ENCODE results near the gene RBMS3. TPM values are rescaled to one million over a fixed set of nuclear protein-coding genes. Genes with fewer than 3 reads are reported as not detected.

RBMS3 gene
- total and polyA plus RNA-seq, 9 donors: 15.9 to 77.4 (median 25.9) TPM

- H3K27me3 ChIP-seq (ENCODE audit: control insufficient read depth, insufficient read depth, low read length): no peaks in the 10 kb centered on the region
- H3K4me3 ChIP-seq (ENCODE audit: low read length): no peak overlapping the region
- no peaks in the 10 kb centered on the region for H3K4me1 ChIP-seq (ENCODE audit: control insufficient read depth, insufficient read depth, low read length)
- 100% methylated on average over 1 of the region's 7 CpGs for WGBS (ENCODE audit: insufficient coverage)
- H3K9me3 ChIP-seq (replicated peaks; ENCODE audit: control insufficient read depth, low read depth, low read length): no peaks in the 10 kb centered on the region
- H3K36me3 ChIP-seq (ENCODE audit: control insufficient read depth, insufficient read depth, low read length): peaks cover 6% of the 10 kb centered on the region
- no peak overlapping the region for H3K27ac ChIP-seq (ENCODE audit: low read length)
- no peak for DNase-seq
Measured at GRCh38 chr3:29301332-29302019, 20.6 kb downstream of the RBMS3 start.

DNA sequence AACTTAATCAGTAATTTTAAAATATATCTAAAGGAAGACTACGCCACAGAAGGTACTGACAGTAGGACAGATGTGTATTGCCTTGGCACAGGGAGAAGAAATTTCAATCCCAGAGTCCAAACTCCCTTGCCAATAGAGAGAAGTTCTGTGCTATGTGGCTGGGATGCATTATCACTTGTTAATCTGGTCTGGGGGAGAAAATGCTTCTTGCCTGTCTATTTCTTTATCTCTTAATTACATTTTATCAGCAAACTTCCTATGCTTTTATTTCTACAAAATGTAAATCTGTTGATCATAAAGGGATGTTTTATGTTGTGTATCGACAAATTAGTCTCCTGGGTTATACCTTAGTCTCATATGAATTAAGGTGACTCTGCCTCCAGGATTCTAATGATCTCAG, 21.7 kb downstream of the RBMS3 start:
- no peak for DNase-seq
- Histone ChIP-seq H3K4me1 (ENCODE audit: control insufficient read depth, insufficient read depth, low read length) (no peaks in the 10 kb centered on the region), H3K36me3 (ENCODE audit: control insufficient read depth, insufficient read depth, low read length) (peaks cover 6% of the 10 kb centered on the region), H3K9me3 (replicated peaks; ENCODE audit: control insufficient read depth, low read depth, low read length) (no peaks in the 10 kb centered on the region), H3K27ac (ENCODE audit: low read length) (no peak overlapping the region), H3K4me3 (ENCODE audit: low read length) (no peak overlapping the region), H3K27me3 (ENCODE audit: control insufficient read depth, insufficient read depth, low read length) (no peaks in the 10 kb centered on the region)
- WGBS (ENCODE audit: insufficient coverage): no CpG with 5 or more reads among the region's 2 CpGs

- 100% methylated on average over 1 of the region's 1 CpG for WGBS (ENCODE audit: insufficient coverage)
- peaks cover 6% of the 10 kb centered on the region for H3K36me3 ChIP-seq (ENCODE audit: control insufficient read depth, insufficient read depth, low read length)
- no peaks in the 10 kb centered on the region for H3K4me1 ChIP-seq (ENCODE audit: control insufficient read depth, insufficient read depth, low read length)
- no peak for DNase-seq
- H3K9me3 ChIP-seq (replicated peaks; ENCODE audit: control insufficient read depth, low read depth, low read length): no peaks in the 10 kb centered on the region
- no peaks in the 10 kb centered on the region for H3K27me3 ChIP-seq (ENCODE audit: control insufficient read depth, insufficient read depth, low read length)
- peak overlapping the region; percentile 68 for H3K27ac ChIP-seq (ENCODE audit: low read length)
- H3K4me3 ChIP-seq (ENCODE audit: low read length): no peak overlapping the region
Measured at GRCh38 chr3:29307295-29307694, 26.4 kb downstream of the RBMS3 start.

DNA sequence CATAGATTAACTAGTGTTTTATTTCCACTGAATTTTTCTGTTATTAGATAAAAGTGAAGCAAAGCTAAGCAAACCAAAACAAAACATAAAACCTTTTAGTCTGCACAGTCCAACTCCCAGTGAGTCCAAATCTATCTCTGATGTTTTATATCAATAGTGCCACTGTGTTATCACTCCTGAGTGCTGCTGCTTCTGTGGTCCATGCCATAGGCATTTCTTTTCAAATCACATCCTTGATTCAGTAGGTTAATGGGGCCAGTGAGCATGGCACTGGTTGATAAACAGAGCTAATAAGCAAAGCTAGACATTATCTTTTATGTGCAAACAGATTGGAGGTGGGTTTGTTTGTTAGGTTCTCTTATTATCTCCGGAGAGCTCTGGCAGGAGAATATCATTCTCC, 30.0 kb downstream of the RBMS3 start:
- H3K36me3 ChIP-seq (ENCODE audit: control insufficient read depth, insufficient read depth, low read length): no peaks in the 10 kb centered on the region
- H3K4me1 ChIP-seq (ENCODE audit: control insufficient read depth, insufficient read depth, low read length): peaks cover 8% of the 10 kb centered on the region
- WGBS (ENCODE audit: insufficient coverage): no CpG with 5 or more reads among the region's 1 CpG
- no peak overlapping the region for H3K4me3 ChIP-seq (ENCODE audit: low read length)
- no peak for DNase-seq
- no peaks in the 10 kb centered on the region for H3K9me3 ChIP-seq (replicated peaks; ENCODE audit: control insufficient read depth, low read depth, low read length)
- no peak overlapping the region for H3K27ac ChIP-seq (ENCODE audit: low read length)
- no peaks in the 10 kb centered on the region for H3K27me3 ChIP-seq (ENCODE audit: control insufficient read depth, insufficient read depth, low read length)

DNA sequence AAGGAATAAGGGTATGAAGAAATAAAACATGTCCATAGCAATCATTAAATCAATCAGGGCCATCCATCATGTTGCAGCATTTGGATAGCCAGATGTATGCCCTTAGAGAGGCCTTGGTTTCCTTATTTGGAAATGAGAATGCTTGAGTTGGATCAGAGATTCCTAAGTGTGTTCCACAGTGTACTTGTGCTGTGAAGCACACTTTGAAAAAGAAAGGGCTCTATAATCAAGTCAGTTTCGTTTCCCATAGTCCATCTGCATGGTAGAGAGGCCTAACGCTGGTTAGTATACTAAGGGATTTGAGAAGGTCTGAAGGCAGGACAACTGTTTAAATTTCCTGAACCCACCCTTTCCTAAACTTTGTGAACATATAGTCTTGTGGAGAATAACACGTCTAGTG, 30.9 kb downstream of the RBMS3 start:
- 50% methylated on average over 1 of the region's 3 CpGs for WGBS (ENCODE audit: insufficient coverage)
- Histone ChIP-seq H3K27me3 (ENCODE audit: control insufficient read depth, insufficient read depth, low read length) (no peaks in the 10 kb centered on the region), H3K36me3 (ENCODE audit: control insufficient read depth, insufficient read depth, low read length) (no peaks in the 10 kb centered on the region), H3K4me3 (ENCODE audit: low read length) (no peak overlapping the region), H3K9me3 (replicated peaks; ENCODE audit: control insufficient read depth, low read depth, low read length) (no peaks in the 10 kb centered on the region), H3K27ac (ENCODE audit: low read length) (no peak overlapping the region), H3K4me1 (ENCODE audit: control insufficient read depth, insufficient read depth, low read length) (peaks cover 8% of the 10 kb centered on the region)
- no peak for DNase-seq

GRCh38 chr3:29312395-29312794, 31.5 kb downstream of the RBMS3 start:
- Histone ChIP-seq H3K27me3 (ENCODE audit: control insufficient read depth, insufficient read depth, low read length) (no peaks in the 10 kb centered on the region), H3K4me3 (ENCODE audit: low read length) (no peak overlapping the region), H3K27ac (ENCODE audit: low read length) (no peak overlapping the region), H3K9me3 (replicated peaks; ENCODE audit: control insufficient read depth, low read depth, low read length) (no peaks in the 10 kb centered on the region), H3K4me1 (ENCODE audit: control insufficient read depth, insufficient read depth, low read length) (peaks cover 8% of the 10 kb centered on the region), H3K36me3 (ENCODE audit: control insufficient read depth, insufficient read depth, low read length) (no peaks in the 10 kb centered on the region)
- no peak for DNase-seq
- no CpG with 5 or more reads among the region's 2 CpGs for WGBS (ENCODE audit: insufficient coverage)

DNA sequence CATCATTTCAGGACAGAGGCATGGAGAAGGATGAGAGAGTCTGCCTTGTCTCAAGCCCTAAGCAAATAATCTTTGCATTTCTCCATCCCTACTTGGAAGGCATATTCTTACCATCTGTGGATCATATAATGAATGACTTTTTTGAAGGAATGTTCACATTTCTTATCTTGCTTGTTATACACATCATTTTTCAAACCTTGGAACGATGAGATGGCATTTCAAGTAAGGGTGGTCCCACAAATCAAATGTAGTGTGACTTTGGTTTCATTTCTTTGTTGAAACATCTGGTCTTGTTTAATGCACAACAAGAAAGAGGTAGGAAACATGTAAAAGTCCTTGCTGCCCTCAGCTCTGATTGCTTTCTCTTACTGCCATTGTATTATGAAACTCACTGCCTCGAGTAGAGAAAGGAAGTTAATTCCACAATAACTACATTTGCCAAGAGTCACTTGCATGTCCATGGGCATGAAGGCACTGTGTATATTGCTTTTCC, 32.1 kb downstream of the RBMS3 start:
- peaks cover 8% of the 10 kb centered on the region for H3K4me1 ChIP-seq (ENCODE audit: control insufficient read depth, insufficient read depth, low read length)
- H3K9me3 ChIP-seq (replicated peaks; ENCODE audit: control insufficient read depth, low read depth, low read length): no peaks in the 10 kb centered on the region
- H3K27ac ChIP-seq (ENCODE audit: low read length): peak overlapping the region; percentile 1
- H3K36me3 ChIP-seq (ENCODE audit: control insufficient read depth, insufficient read depth, low read length): no peaks in the 10 kb centered on the region
- no peak for DNase-seq
- no peaks in the 10 kb centered on the region for H3K27me3 ChIP-seq (ENCODE audit: control insufficient read depth, insufficient read depth, low read length)
- WGBS (ENCODE audit: insufficient coverage): no CpG with 5 or more reads among the region's 2 CpGs
- no peak overlapping the region for H3K4me3 ChIP-seq (ENCODE audit: low read length)

DNA sequence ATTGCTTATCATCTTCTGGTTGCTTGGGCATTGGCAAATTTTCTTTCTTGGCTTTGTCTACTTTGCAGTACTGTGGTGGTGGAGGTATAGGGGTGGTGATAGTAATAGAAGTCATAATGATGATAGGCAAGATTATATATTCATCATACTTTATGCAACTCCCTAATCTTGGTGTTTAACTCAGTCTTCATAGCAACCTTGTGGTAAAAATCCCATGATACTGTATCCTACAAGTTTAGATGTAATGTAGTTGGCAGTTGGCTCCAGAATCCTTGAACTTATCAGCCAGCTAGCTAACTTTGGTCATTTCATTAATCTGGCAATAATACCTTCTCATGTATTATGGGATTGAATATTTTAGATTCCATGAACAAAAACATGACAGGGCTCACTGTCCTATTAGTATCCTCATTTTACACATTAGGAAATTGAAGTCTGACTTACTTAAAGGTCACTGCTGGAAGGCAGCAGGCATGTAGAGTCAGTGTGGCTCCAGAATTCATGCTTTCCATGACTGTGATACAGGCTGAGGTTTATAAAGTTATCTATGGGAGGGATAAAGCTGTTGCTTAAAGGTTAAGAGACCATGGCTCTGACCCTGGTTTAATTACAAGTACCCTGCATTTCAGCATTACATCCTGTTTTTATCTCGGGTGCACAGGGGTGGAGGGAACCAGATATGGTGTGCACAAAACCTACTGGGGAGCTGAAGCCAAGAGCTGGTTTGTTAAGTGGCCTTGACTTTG, 33.3 kb downstream of the RBMS3 start:
- no peak for DNase-seq
- Histone ChIP-seq H3K27ac (ENCODE audit: low read length) (no peak overlapping the region), H3K9me3 (replicated peaks; ENCODE audit: control insufficient read depth, low read depth, low read length) (no peaks in the 10 kb centered on the region), H3K4me1 (ENCODE audit: control insufficient read depth, insufficient read depth, low read length) (peaks cover 8% of the 10 kb centered on the region), H3K27me3 (ENCODE audit: control insufficient read depth, insufficient read depth, low read length) (no peaks in the 10 kb centered on the region), H3K36me3 (ENCODE audit: control insufficient read depth, insufficient read depth, low read length) (no peaks in the 10 kb centered on the region), H3K4me3 (ENCODE audit: low read length) (no peak overlapping the region)
- no CpG with 5 or more reads among the region's 1 CpG for WGBS (ENCODE audit: insufficient coverage)

- Histone ChIP-seq H3K4me1 (ENCODE audit: control insufficient read depth, insufficient read depth, low read length) (peaks cover 8% of the 10 kb centered on the region), H3K9me3 (replicated peaks; ENCODE audit: control insufficient read depth, low read depth, low read length) (no peaks in the 10 kb centered on the region), H3K4me3 (ENCODE audit: low read length) (no peak overlapping the region), H3K36me3 (ENCODE audit: control insufficient read depth, insufficient read depth, low read length) (no peaks in the 10 kb centered on the region), H3K27ac (ENCODE audit: low read length) (no peak overlapping the region), H3K27me3 (ENCODE audit: control insufficient read depth, insufficient read depth, low read length) (no peaks in the 10 kb centered on the region)
- no peak for DNase-seq
Measured at GRCh38 chr3:29314727-29315088, 33.8 kb downstream of the RBMS3 start.

DNA sequence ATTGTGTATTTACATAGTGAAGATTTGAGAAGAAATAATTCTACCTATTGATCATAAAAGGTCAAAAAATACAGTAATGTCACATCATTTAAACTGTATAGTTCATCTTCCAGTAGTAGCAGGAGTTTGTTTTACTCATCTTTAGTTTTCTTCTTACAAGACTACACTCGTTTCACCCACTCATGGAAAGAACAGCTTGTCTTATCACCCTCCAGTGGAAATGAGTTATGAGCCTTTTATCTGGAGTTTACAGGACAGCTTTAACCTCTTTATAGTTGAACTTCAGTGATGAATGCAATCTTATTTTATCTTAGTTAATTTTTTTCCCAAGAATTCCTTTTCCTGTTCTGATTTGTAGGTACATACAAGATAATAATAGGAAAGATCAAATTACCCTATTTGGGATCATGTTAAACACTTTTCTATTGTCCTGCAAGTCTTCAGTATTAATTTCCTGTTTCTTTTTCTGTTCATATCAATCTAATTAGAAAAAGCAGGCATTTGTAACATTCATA, 36.8 kb downstream of the RBMS3 start:
- peaks cover 8% of the 10 kb centered on the region for H3K4me1 ChIP-seq (ENCODE audit: control insufficient read depth, insufficient read depth, low read length)
- no peak overlapping the region for H3K27ac ChIP-seq (ENCODE audit: low read length)
- H3K9me3 ChIP-seq (replicated peaks; ENCODE audit: control insufficient read depth, low read depth, low read length): no peaks in the 10 kb centered on the region
- no CpG with 5 or more reads among the region's 1 CpG for WGBS (ENCODE audit: insufficient coverage)
- no peaks in the 10 kb centered on the region for H3K27me3 ChIP-seq (ENCODE audit: control insufficient read depth, insufficient read depth, low read length)
- no peak for DNase-seq
- H3K36me3 ChIP-seq (ENCODE audit: control insufficient read depth, insufficient read depth, low read length): no peaks in the 10 kb centered on the region
- H3K4me3 ChIP-seq (ENCODE audit: low read length): no peak overlapping the region
